ENCODE data around the gene WDR26.
A peak's percentile ranks its signal among the peaks of the same experiment; 100 is the strongest.

The WDR26 gene

GRCh38 chr1:224375059-224375458 is 59.5 kb downstream of the WDR26 start:
- Histone ChIP-seq H3K4me1 (ENCODE audit: control insufficient read depth, insufficient read depth, low read length) (peaks cover 3% of the 10 kb centered on the region; the same call in 1 of the 2 replicates), H3K4me3 (ENCODE audit: low read depth, low read length) (no peak overlapping the region), H3K27ac (ENCODE audit: extremely low read depth, low read depth, low read length) (no peak overlapping the region), H3K9me3 (ENCODE audit: control insufficient read depth, insufficient read depth, low read depth, low read length) (no peaks in the 10 kb centered on the region), H3K36me3 (ENCODE audit: control insufficient read depth in 2 of 2, insufficient read depth in 1 of 2, low read length in 2 of 2) (peaks cover 80 to 91% of the 10 kb centered on the region in 2 experiments)
- CTCF ChIA-PET = interaction anchor here (0.5 to 1.6 kb wide), 3 partner anchors 13 to 966 kb away, joined by 3 to 4 read pairs (median 3); no protein-coding TSS in a partner anchor
- POLR2A ChIA-PET = no interaction called here
- peak; percentile 38; the same call in 1 of the 2 replicates for TF ChIP-seq ZNF623 (tag by site-specific recombination; IDR thresholded peaks at IDR 0.05)
- no peak for TF ChIP-seq ZBTB6 (tag by site-specific recombination; IDR thresholded peaks at IDR 0.05)
- TF ChIP-seq ZNF600 (tag by site-specific recombination; IDR thresholded peaks at IDR 0.05) = peak; percentile 46

GRCh38 chr1:224373008-224373590 is 61.5 kb downstream of the WDR26 start:
- Histone ChIP-seq H3K4me3 (ENCODE audit: low read depth, low read length) (no peak overlapping the region), H3K27ac (ENCODE audit: extremely low read depth, low read depth, low read length) (no peak overlapping the region), H3K4me1 (ENCODE audit: control insufficient read depth, insufficient read depth, low read length) (peaks cover 3% of the 10 kb centered on the region; the same call in 1 of the 2 replicates), H3K36me3 (ENCODE audit: control insufficient read depth in 2 of 2, insufficient read depth in 1 of 2, low read length in 2 of 2) (peaks cover 90 to 94% of the 10 kb centered on the region in 2 experiments), H3K9me3 (ENCODE audit: control insufficient read depth, insufficient read depth, low read depth, low read length) (no peaks in the 10 kb centered on the region)
- CTCF ChIA-PET = interaction anchor here (0.6 to 1.0 kb wide), 3 partner anchors 7 to 18 kb away, joined by 3 read pairs; no protein-coding TSS in a partner anchor
- POLR2A ChIA-PET = no interaction called here
- TF ChIP-seq ZSCAN23 (tag by site-specific recombination; IDR thresholded peaks at IDR 0.05) (no peak), ZNF792 (tag by site-specific recombination; IDR thresholded peaks at IDR 0.05) (no peak), WT1 (tag by site-specific recombination; IDR thresholded peaks at IDR 0.05) (no peak), ZFP69B (tag by site-specific recombination; IDR thresholded peaks at IDR 0.05) (no peak), ZNF24 (tag by site-specific recombination; IDR thresholded peaks at IDR 0.05) (no peak), ZNF132 (tag by site-specific recombination; IDR thresholded peaks at IDR 0.05; ENCODE audit: borderline replicate concordance) (no peak), EGR2 (tag by site-specific recombination; IDR thresholded peaks at IDR 0.05; ENCODE audit: low read depth) (0 out of 2 replicates have a peak, but pooled peaks have one; percentile 30)

GRCh38 chr1:224368409-224368808 is 66.2 kb downstream of the WDR26 start:
- Histone ChIP-seq H3K4me1 (ENCODE audit: control insufficient read depth, insufficient read depth, low read length) (no peaks in the 10 kb centered on the region), H3K4me3 (ENCODE audit: low read depth, low read length) (no peak overlapping the region), H3K36me3 (ENCODE audit: control insufficient read depth in 2 of 2, insufficient read depth in 1 of 2, low read length in 2 of 2) (peaks cover 85% of the 10 kb centered on the region in 2 experiments), H3K27ac (ENCODE audit: extremely low read depth, low read depth, low read length) (no peak overlapping the region), H3K9me3 (ENCODE audit: control insufficient read depth, insufficient read depth, low read depth, low read length) (no peaks in the 10 kb centered on the region)
- CTCF ChIA-PET = interaction anchor here (0.7 to 1.0 kb wide), 2 partner anchors 10 to 619 kb away, joined by 3 to 6 read pairs; no protein-coding TSS in a partner anchor
- POLR2A ChIA-PET = interaction anchor here (0.6 to 0.7 kb wide), 2 partner anchors 11 to 89 kb away, joined by 3 read pairs; no protein-coding TSS in a partner anchor
- no peak for TF ChIP-seq ZBTB21 (tag by site-specific recombination; IDR thresholded peaks at IDR 0.05)
- no peak for TF ChIP-seq KLF8 (tag by site-specific recombination; IDR thresholded peaks at IDR 0.05)
- TF ChIP-seq ZNF274 (IDR thresholded peaks at IDR 0.05; ENCODE audit: low read length) = no peak
- no peak for TF ChIP-seq ZNF274 (tag by site-specific recombination; IDR thresholded peaks at IDR 0.05; ENCODE audit: borderline replicate concordance)
- TF ChIP-seq SETDB1 (IDR thresholded peaks at IDR 0.05; ENCODE audit: insufficient read length, low read length) = no peak
- no peak for TF ChIP-seq ZNF18 (tag by site-specific recombination; IDR thresholded peaks at IDR 0.05)
- TF ChIP-seq ZNF239 (tag by site-specific recombination; IDR thresholded peaks at IDR 0.05) = no peak
- no peak for TF ChIP-seq ZBTB26 (tag by site-specific recombination; optimal IDR thresholded peaks at IDR 0.05)
- TF ChIP-seq ZNF175 (tag by site-specific recombination; IDR thresholded peaks at IDR 0.05) = no peak
- no peak for TF ChIP-seq ZBTB44 (tag by site-specific recombination; IDR thresholded peaks at IDR 0.05)
- no peak for TF ChIP-seq ZNF146 (tag by site-specific recombination; IDR thresholded peaks at IDR 0.05)
- no peak for TF ChIP-seq ZNF639 (tag by site-specific recombination; IDR thresholded peaks at IDR 0.05)
- TF ChIP-seq ZNF626 (tag by site-specific recombination; IDR thresholded peaks at IDR 0.05) = no peak
- no peak for TF ChIP-seq BCL11B (tag by site-specific recombination; IDR thresholded peaks at IDR 0.05; ENCODE audit: low read depth)

Data from HEK293 (cell line).